ENCODE results near the gene AMOTL2.

AMOTL2 gene

GRCh38 chr3:134334231-134334900, 39.9 kb downstream of the AMOTL2 start:
- DNase-seq (ENCODE audit: low spot score) = no peak

GRCh38 chr3:134333522-134334181, 40.6 kb downstream of the AMOTL2 start:
- DNase-seq (ENCODE audit: low spot score) = no peak

- DNase-seq (ENCODE audit: low spot score) = no peak
Measured at GRCh38 chr3:134332344-134332743, 41.9 kb downstream of the AMOTL2 start.

GRCh38 chr3:134331811-134332199, 42.4 kb downstream of the AMOTL2 start:
- DNase-seq (ENCODE audit: low spot score) = no peak

- DNase-seq (ENCODE audit: low spot score) = no peak
Measured at GRCh38 chr3:134330883-134331810, 43.1 kb downstream of the AMOTL2 start.

- no peak for DNase-seq (ENCODE audit: low spot score)
Measured at GRCh38 chr3:134328846-134329245, 45.4 kb downstream of the AMOTL2 start.

GRCh38 chr3:134328147-134328591, 46.1 kb downstream of the AMOTL2 start:
- DNase-seq (ENCODE audit: low spot score) = no peak

GRCh38 chr3:134327594-134327975, 46.7 kb downstream of the AMOTL2 start:
- no peak for DNase-seq (ENCODE audit: low spot score)

- no peak for DNase-seq (ENCODE audit: low spot score)
Measured at GRCh38 chr3:134326760-134327593, 47.3 kb downstream of the AMOTL2 start.

GRCh38 chr3:134326126-134326525, 48.1 kb downstream of the AMOTL2 start:
- DNase-seq (ENCODE audit: low spot score) = no peak

- no peak for DNase-seq (ENCODE audit: low spot score)
Measured at GRCh38 chr3:134325706-134326105, 48.5 kb downstream of the AMOTL2 start.

GRCh38 chr3:134325061-134325705, 49.1 kb downstream of the AMOTL2 start:
- DNase-seq (ENCODE audit: low spot score) = no peak

- no peak for DNase-seq (ENCODE audit: low spot score)
Measured at GRCh38 chr3:134323966-134324962, 50.0 kb downstream of the AMOTL2 start.

- no peak for DNase-seq (ENCODE audit: low spot score)
Measured at GRCh38 chr3:134322286-134322685, 52.0 kb downstream of the AMOTL2 start.

GRCh38 chr3:134320749-134321148, 53.5 kb downstream of the AMOTL2 start:
- no peak for DNase-seq (ENCODE audit: low spot score)

- no peak for DNase-seq (ENCODE audit: low spot score)
Measured at GRCh38 chr3:134319931-134320330, 54.3 kb downstream of the AMOTL2 start.

- DNase-seq (ENCODE audit: low spot score) = no peak
Measured at GRCh38 chr3:134318166-134318565, 56.1 kb downstream of the AMOTL2 start.

- no peak for DNase-seq (ENCODE audit: low spot score)
Measured at GRCh38 chr3:134317106-134317947, 56.9 kb downstream of the AMOTL2 start.

All from NAMALWA (cell line).